CD4-positive, alpha-beta T cell (primary cell): Measurements from ENCODE around the gene CD38. TPM values are rescaled to one million over a fixed set of nuclear protein-coding genes. Genes with fewer than 3 reads are reported as not detected.

Experiments used
- ATAC-seq: fragments of 200-7000 bp; cut with Tn5 transposase; one replicate; pipeline ENCODE4 v1.10.0; 2022; ENCODE audit warnings: mild to moderate bottlenecking; ENCODE audit not compliant: poor library complexity
- CTCF ChIA-PET: fragments of 350-600 bp; sonication (Branson Sonifier 250); formaldehyde crosslinking; loops from one replicate; lab custom pipeline; 2021; ENCODE audit warnings: antibody characterized with exemption, inconsistent platforms; lab: Charles Lee
- POLR2A ChIA-PET: fragments of 350-600 bp; sonication (Branson Sonifier 250); formaldehyde crosslinking; loops from one replicate; lab custom pipeline; 2021; ENCODE audit warnings: antibody characterized with exemption, inconsistent platforms; lab: Charles Lee
- DNase-seq, 14 experiments: peaks; one replicate each; pipeline ENCODE4 v3.0.0-alpha.2; 2013 to 2020; ENCODE audit warnings: mixed read lengths in 2 of 14
- H3K27ac ChIP-seq, 2 donors: one replicate each; pipeline versions ENCODE4 v1.5.1 to v1.7.0; 2013; ENCODE audit warnings: low read length in 2 of 2, low read depth in 1 of 2, mild to moderate bottlenecking in 1 of 2
- H3K27me3 ChIP-seq, 2 experiments: 1 replicate in 1 of 2; 2 replicates in 1 of 2; pipeline versions ENCODE4 v1.6.1 to v1.7.0; 2013; ENCODE audit warnings: low read length in 2 of 2, control low read depth in 1 of 2, mild to moderate bottlenecking in 1 of 2, moderate library complexity in 1 of 2; ENCODE audit not compliant: insufficient read depth in 2 of 2, control insufficient read depth in 1 of 2
- H3K36me3 ChIP-seq: one replicate; pipeline ENCODE4 v1.6.1; 2013; ENCODE audit warnings: low read length, control low read depth; ENCODE audit not compliant: insufficient read depth
- H3K4me1 ChIP-seq: one replicate; pipeline ENCODE4 v1.6.1; 2013; ENCODE audit warnings: low read length, control low read depth; ENCODE audit not compliant: insufficient read depth
- H3K4me3 ChIP-seq: one replicate; pipeline ENCODE4 v1.5.1; 2013; ENCODE audit warnings: mild to moderate bottlenecking, low read length, moderate library complexity
- H3K9me3 ChIP-seq, 2 experiments: 1 replicate in 1 of 2; 2 replicates in 1 of 2; pipeline versions ENCODE4 v1.6.1 to v1.7.0; 2013; ENCODE audit warnings: low read length in 2 of 2, mild to moderate bottlenecking in 2 of 2, control low read depth in 1 of 2, moderate library complexity in 1 of 2; ENCODE audit not compliant: control insufficient read depth in 1 of 2, insufficient read depth in 1 of 2
- H3K27ac Mint-ChIP-seq: one replicate; pipeline ENCODE4 v1.8.0; 2020; ENCODE audit warnings: mixed read lengths
- H3K27me3 Mint-ChIP-seq: one replicate; pipeline ENCODE4 v1.8.0; 2021; ENCODE audit warnings: mixed read lengths
- H3K36me3 Mint-ChIP-seq: one replicate; pipeline ENCODE4 v1.8.0; 2021; ENCODE audit warnings: low read depth, mixed read lengths
- H3K4me1 Mint-ChIP-seq: one replicate; pipeline ENCODE4 v1.8.0; 2021; ENCODE audit warnings: low read depth, mixed read lengths
- H3K4me3 Mint-ChIP-seq: one replicate; pipeline ENCODE4 v1.8.0; 2020; ENCODE audit warnings: mild to moderate bottlenecking, mixed read lengths
- H3K9me3 Mint-ChIP-seq: one replicate; pipeline ENCODE4 v1.8.0; 2020; ENCODE audit warnings: mixed read lengths
- CTCF ChIP-seq: fragments of 200-600 bp; IDR thresholded peaks from one replicate; pipeline ENCODE4 v1.8.0; 2022; ENCODE audit warnings: antibody characterized with exemption, mild to moderate bottlenecking
- intact Hi-C, 2 experiments: fragments of 100-400 bp; cut with DNase I in 1 of 2; cut with micrococcal nuclease in 1 of 2; formaldehyde crosslinking; loops; one replicate each; pipeline versions ENCODE4 v1.15.1 to v1.9.0; 2023 to 2025; cut with DNase I, micrococcal nuclease
- total RNA-seq, 174 experiments: library from RNA in 2 of 174; stranded (reverse) in 2 of 174; gene quantifications; one replicate each; pipeline ENCODE4 v1.2.3 and lab custom pipeline; 2021 to 2026

Gene CD38
- total RNA-seq, 2 experiments from 2014 or later = 9.6 to 9.9 TPM

GRCh38 chr4:15890246-15890829, 112.2 kb downstream of the CD38 start:
- H3K36me3 Mint-ChIP-seq = no peaks in the 10 kb centered on the region
- Histone ChIP-seq H3K4me3 (no peak overlapping the region), H3K4me1 (no peaks in the 10 kb centered on the region), H3K27ac (no peak overlapping the region), H3K36me3 (no peaks in the 10 kb centered on the region), H3K27me3 (no peaks in the 10 kb centered on the region), H3K9me3 (no peaks in the 10 kb centered on the region)
- H3K9me3 Mint-ChIP-seq = no peaks in the 10 kb centered on the region
- ATAC-seq (no peak), DNase-seq (no peak)
- H3K4me3 Mint-ChIP-seq = no peak overlapping the region
- intact Hi-C loops = no loop called here
- CTCF ChIA-PET = interaction anchor here (1.2 kb wide), 1 partner anchor 42 kb away, joined by 3 read pairs; no protein-coding TSS in a partner anchor
- no peaks in the 10 kb centered on the region for H3K4me1 Mint-ChIP-seq
- no peak overlapping the region for H3K27ac Mint-ChIP-seq
- POLR2A ChIA-PET = no interaction called here
- no peak for TF ChIP-seq CTCF
- peaks cover 8% of the 10 kb centered on the region for H3K27me3 Mint-ChIP-seq

- no peak for TF ChIP-seq CTCF
- H3K4me1 ChIP-seq = no peaks in the 10 kb centered on the region
- no peak overlapping the region for H3K27ac Mint-ChIP-seq
- no peak overlapping the region for H3K4me3 ChIP-seq
- no peak overlapping the region for H3K4me3 Mint-ChIP-seq
- H3K9me3 Mint-ChIP-seq = no peaks in the 10 kb centered on the region
- no peak for DNase-seq
- H3K27me3 Mint-ChIP-seq = peaks cover 8% of the 10 kb centered on the region
- no peaks in the 10 kb centered on the region for H3K36me3 ChIP-seq
- CTCF ChIA-PET = interaction anchor here (1.2 kb wide), 1 partner anchor 43 kb away, joined by 3 read pairs; no protein-coding TSS in a partner anchor
- POLR2A ChIA-PET = no interaction called here
- H3K4me1 Mint-ChIP-seq = no peaks in the 10 kb centered on the region
- intact Hi-C loops = no loop called here
- H3K27ac ChIP-seq = no peak overlapping the region
- no peak for ATAC-seq
- no peaks in the 10 kb centered on the region for H3K27me3 ChIP-seq
- no peaks in the 10 kb centered on the region for H3K36me3 Mint-ChIP-seq
- no peaks in the 10 kb centered on the region for H3K9me3 ChIP-seq
Observed at GRCh38 chr4:15891312-15891711, 113.2 kb downstream of the CD38 start.

DNA sequence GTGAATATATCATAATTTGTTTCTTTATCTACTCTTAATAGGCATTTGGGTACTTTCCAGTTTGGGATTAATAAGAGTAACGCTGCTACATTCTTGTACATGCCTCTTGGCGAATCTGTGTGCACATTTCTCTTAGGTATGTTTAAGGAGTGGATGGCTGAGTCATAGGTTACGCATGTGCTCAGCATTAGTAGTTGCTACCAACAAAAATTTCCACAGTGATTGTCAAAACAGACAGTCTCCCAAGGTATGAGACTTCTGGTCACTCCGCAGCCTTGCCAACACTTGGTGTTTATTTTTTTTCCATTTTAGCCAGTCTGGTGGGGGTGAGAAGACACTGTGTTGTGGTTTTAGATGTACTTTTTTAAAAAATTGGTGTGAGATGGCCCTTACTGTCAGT, 115.8 kb downstream of the CD38 start:
- Mint-ChIP-seq H3K27me3 (peaks cover 16% of the 10 kb centered on the region), H3K36me3 (no peaks in the 10 kb centered on the region), H3K27ac (no peak overlapping the region), H3K4me1 (no peaks in the 10 kb centered on the region), H3K4me3 (no peak overlapping the region), H3K9me3 (no peaks in the 10 kb centered on the region)
- ChIA-PET CTCF (no interaction called here), POLR2A (no interaction called here)
- no peak overlapping the region for H3K4me3 ChIP-seq
- TF ChIP-seq CTCF = no peak
- ATAC-seq (no peak), DNase-seq (no peak)
- no peaks in the 10 kb centered on the region for H3K4me1 ChIP-seq
- no peaks in the 10 kb centered on the region for H3K9me3 ChIP-seq
- H3K27me3 ChIP-seq = peaks cover 4 to 12% of the 10 kb centered on the region in 2 experiments
- intact Hi-C loops = no loop called here
- no peak overlapping the region for H3K27ac ChIP-seq
- H3K36me3 ChIP-seq = no peaks in the 10 kb centered on the region
